Right atrium auricular region (tissue), 2 donors: ENCODE results near the gene ULK4. TPM values are rescaled to one million over a fixed set of nuclear protein-coding genes. Genes with fewer than 3 reads are reported as not detected.

ENCODE experiments used
- DNase-seq: peaks from one replicate; pipeline ENCODE4 v3.0.0-alpha.2; 2019; ENCODE audit warnings: low spot score
- H3K27ac ChIP-seq, 2 donors: fragments of 200-600 bp; sonication (generic); 1 replicate in 1 of 2; 2 replicates in 1 of 2; pipeline ENCODE4 v1.5.1; 2016 to 2019
- H3K27me3 ChIP-seq, 2 donors: fragments of 200-600 bp; sonication (generic); one replicate each; pipeline versions ENCODE4 v1.5.1 to v1.6.0; 2017 to 2019
- H3K36me3 ChIP-seq: fragments of 200-600 bp; sonication (generic); one replicate; pipeline ENCODE4 v1.5.1; 2016
- H3K4me1 ChIP-seq, 2 donors: fragments of 200-600 bp; sonication (generic); one replicate each; pipeline versions ENCODE4 v1.5.1 to v1.6.0; 2017 to 2019
- H3K4me3 ChIP-seq, 2 donors: fragments of 200-600 bp; sonication (generic); 1 replicate in 1 of 2; 2 replicates in 1 of 2; pipeline ENCODE4 v1.5.1; 2017 to 2019; ENCODE audit warnings: mild to moderate bottlenecking in 1 of 2, moderate library complexity in 1 of 2
- H3K9me3 ChIP-seq, 2 donors: fragments of 200-600 bp; sonication (generic); one replicate each; pipeline ENCODE4 v1.5.1; 2019
- total RNA-seq, 2 donors: library from RNA; depleted of rRNA; stranded (reverse); fragments of >200 nt; gene quantifications; one replicate each; pipeline ENCODE4 v1.1.0, GENCODE V29; 2016
- TF ChIP-seq, protein P1 (sequence below), 2 donors: fragments of 200-600 bp; sonication (generic); IDR thresholded peaks; one replicate each; pipeline ENCODE4 v1.5.1; 2019; ENCODE audit warnings: antibody characterized with exemption in 2 of 2

The ULK4 gene
- total RNA-seq, 2 donors from 2014 or later = 7.1 to 10.1 TPM

DNA sequence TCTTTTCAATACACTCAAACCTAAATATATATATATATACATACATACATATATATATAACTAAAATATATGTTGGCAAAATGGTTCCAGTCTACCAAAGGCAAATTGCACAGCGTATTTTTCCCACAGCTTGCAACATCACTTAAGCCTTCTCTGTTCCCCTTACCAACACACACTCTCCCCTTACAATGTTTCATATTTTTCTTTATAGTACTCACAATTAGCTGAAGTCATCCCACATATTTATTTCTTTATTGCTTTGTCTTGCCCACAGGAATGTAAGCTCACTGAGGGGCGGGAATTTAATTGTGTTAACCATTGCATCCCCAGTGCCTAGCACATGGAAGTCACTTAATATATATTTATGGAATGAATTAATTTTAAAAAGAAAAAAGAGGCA is 288.3 kb downstream of the ULK4 start:
- no peak for DNase-seq

DNA sequence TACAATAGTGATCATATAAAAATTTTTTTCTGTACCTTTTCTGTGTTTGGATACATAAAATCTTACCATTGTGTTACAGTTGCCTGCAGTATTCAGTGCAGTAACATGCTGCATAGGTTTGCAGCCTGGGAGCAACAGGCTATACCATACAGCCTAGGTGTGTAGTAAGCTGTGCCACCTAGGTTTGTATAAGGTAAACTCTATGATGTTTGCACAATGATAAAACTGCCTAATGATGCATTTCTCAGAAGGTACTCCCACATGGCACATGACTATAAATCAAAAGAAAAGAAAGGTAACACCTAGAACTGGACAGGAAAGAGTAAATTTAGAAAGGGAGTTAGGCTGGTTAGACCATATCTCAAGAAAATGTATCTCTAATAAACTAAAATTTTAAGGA is 293.5 kb downstream of the ULK4 start:
- no peaks in the 10 kb centered on the region for H3K4me1 ChIP-seq

More for the DNA sequence above, 288.3 kb downstream of the ULK4 start:
- Histone ChIP-seq H3K27me3 (no peaks in the 10 kb centered on the region), H3K27ac (no peak overlapping the region), H3K4me3 (no peak overlapping the region), H3K4me1 (no peaks in the 10 kb centered on the region), H3K9me3 (no peaks in the 10 kb centered on the region), H3K36me3 (no peaks in the 10 kb centered on the region)
- TF ChIP-seq, protein P1, sequence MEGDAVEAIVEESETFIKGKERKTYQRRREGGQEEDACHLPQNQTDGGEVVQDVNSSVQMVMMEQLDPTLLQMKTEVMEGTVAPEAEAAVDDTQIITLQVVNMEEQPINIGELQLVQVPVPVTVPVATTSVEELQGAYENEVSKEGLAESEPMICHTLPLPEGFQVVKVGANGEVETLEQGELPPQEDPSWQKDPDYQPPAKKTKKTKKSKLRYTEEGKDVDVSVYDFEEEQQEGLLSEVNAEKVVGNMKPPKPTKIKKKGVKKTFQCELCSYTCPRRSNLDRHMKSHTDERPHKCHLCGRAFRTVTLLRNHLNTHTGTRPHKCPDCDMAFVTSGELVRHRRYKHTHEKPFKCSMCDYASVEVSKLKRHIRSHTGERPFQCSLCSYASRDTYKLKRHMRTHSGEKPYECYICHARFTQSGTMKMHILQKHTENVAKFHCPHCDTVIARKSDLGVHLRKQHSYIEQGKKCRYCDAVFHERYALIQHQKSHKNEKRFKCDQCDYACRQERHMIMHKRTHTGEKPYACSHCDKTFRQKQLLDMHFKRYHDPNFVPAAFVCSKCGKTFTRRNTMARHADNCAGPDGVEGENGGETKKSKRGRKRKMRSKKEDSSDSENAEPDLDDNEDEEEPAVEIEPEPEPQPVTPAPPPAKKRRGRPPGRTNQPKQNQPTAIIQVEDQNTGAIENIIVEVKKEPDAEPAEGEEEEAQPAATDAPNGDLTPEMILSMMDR (IDR thresholded peaks at IDR 0.05) = no peak

DNA sequence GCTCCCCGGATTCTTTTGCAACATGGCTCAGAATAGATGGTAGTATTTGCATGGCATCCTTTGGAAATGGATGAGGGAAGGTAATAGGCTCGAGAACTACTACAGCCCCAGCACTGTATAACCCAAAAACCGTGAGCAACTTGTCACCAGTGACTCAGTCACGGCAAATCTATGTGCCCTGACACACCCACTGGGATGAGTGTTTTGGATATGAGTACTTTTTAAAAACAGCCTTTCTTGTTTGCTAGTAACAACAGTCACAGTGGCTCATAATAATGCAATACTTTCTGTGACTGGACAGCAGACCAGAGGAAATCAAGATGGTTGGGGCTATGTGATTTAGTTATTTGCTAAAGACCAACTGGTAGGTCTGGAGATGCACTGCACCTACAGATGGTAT is 299.6 kb downstream of the ULK4 start:
- Histone ChIP-seq H3K36me3 (peaks cover 4% of the 10 kb centered on the region), H3K4me3 (no peak overlapping the region), H3K27me3 (no peaks in the 10 kb centered on the region), H3K27ac (no peak overlapping the region), H3K4me1 (no peaks in the 10 kb centered on the region), H3K9me3 (peaks cover 0 to 5% of the 10 kb centered on the region in 2 donors)
- no peak for DNase-seq
- TF ChIP-seq, protein P1 (IDR thresholded peaks at IDR 0.05) = no peak

More for the DNA sequence above, 293.5 kb downstream of the ULK4 start:
- H3K9me3 ChIP-seq = peaks cover 0 to 5% of the 10 kb centered on the region in 2 donors
- no peaks in the 10 kb centered on the region for H3K27me3 ChIP-seq
- no peak overlapping the region for H3K4me3 ChIP-seq
- H3K27ac ChIP-seq = no peak overlapping the region
- TF ChIP-seq, protein P1 (IDR thresholded peaks at IDR 0.05) = no peak
- peaks cover 4% of the 10 kb centered on the region for H3K36me3 ChIP-seq
- no peak for DNase-seq

DNA sequence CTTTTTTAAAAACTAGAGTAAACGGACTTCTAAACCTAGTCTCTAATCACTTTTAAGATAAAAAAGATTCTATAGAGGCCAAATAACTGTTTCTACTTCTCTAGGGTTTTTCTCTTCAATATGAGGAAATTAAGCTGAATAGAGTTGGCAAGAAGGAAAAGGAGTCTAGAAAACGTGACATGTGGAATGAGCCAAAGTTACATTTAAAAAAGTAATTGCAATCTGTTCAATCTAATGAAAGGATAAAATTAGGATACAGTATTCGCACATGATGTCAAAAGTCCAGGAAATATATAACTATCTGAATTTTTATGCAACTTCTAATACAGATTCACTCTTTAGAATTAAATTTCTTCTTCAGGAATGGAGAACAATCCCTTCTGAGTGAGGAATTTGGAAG is 300.1 kb downstream of the ULK4 start:
- H3K27me3 ChIP-seq = no peaks in the 10 kb centered on the region
- no peaks in the 10 kb centered on the region for H3K4me1 ChIP-seq
- no peak for DNase-seq
- H3K36me3 ChIP-seq = peaks cover 4% of the 10 kb centered on the region
- no peak overlapping the region for H3K27ac ChIP-seq
- H3K9me3 ChIP-seq = peaks cover 0 to 5% of the 10 kb centered on the region in 2 donors
- TF ChIP-seq, protein P1 (IDR thresholded peaks at IDR 0.05) = no peak
- no peak overlapping the region for H3K4me3 ChIP-seq

DNA sequence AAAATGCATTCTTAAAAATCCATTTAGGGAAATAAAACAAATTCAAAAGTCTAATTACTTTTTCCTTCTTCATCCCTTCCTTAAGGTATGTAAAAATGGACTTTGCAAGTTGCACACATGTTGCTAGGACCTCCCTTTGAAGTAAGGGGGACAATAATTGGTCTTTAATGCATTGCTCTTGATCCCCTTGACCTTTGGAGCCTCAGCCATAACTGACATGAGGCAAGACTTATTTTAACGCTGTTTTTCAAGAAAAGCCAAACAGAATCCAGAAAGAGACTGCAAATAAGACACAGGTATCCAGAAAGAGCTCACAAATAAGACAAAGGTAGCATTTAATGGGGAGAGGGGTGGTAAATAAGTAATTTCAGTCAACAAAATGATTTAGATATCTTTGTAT is 301.4 kb downstream of the ULK4 start:
- H3K4me3 ChIP-seq = no peak overlapping the region
- H3K4me1 ChIP-seq = no peaks in the 10 kb centered on the region
- DNase-seq = no peak
- no peaks in the 10 kb centered on the region for H3K36me3 ChIP-seq
- no peaks in the 10 kb centered on the region for H3K27me3 ChIP-seq
- H3K9me3 ChIP-seq = no peaks in the 10 kb centered on the region
- H3K27ac ChIP-seq = no peak overlapping the region
- TF ChIP-seq, protein P1 (IDR thresholded peaks at IDR 0.05) = no peak

DNA sequence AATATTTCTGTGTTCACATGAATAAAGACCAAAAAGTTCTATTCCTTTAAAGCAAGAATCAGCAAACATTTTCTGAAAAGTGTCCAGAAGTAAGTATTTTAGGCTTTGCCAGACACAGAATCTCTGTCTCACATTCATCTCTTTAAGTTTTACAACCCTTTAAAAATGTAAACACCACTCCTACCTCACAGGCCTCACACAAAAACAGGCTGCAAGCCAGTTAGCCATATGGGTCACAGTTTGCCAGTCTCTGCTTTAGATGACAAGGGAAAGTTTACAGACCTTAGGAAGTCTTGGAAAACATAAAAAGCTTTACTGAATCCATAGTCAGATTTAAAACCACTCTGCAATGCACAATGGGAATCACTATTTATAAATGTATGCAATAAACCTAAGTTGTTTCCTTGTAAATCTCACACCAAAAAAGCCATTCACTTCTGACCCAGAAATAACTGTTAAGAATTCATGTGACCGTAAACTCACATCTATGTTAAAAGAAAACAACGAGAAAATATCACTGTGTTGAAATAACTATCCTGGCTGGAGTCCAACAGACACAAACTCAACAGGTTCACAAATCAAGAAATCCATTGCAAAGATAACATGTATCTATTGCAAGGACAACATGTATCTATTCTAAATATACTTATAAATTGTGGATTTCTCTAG is 308.2 kb downstream of the ULK4 start:
- no peaks in the 10 kb centered on the region for H3K36me3 ChIP-seq
- TF ChIP-seq, protein P1 (IDR thresholded peaks at IDR 0.05) = no peak

More for the DNA sequence above, 308.2 kb downstream of the ULK4 start:
- DNase-seq = no peak
- Histone ChIP-seq H3K4me3 (no peak overlapping the region), H3K9me3 (no peaks in the 10 kb centered on the region), H3K27ac (no peak overlapping the region), H3K27me3 (no peaks in the 10 kb centered on the region), H3K4me1 (peaks cover 0 to 6% of the 10 kb centered on the region in 2 donors)
